HEK293T (cell line): ENCODE data around the gene NHLRC2.

ENCODE experiments used
- ARNT ChIP-seq: fragments of 450-650 bp; IDR thresholded peaks from 2 replicates; pipeline ENCODE4 v1.6.1; 2017; ENCODE audit warnings: mild to moderate bottlenecking
- FOXK2 ChIP-seq: fragments of 450-650 bp; IDR thresholded peaks from 2 replicates; pipeline ENCODE4 v1.6.1; 2016; ENCODE audit warnings: mild to moderate bottlenecking
- FOXM1 ChIP-seq: fragments of 450-650 bp; IDR thresholded peaks from 2 replicates; pipeline ENCODE4 v1.6.1; 2017; ENCODE audit warnings: mild to moderate bottlenecking, borderline replicate concordance
- HDGF ChIP-seq: fragments of 450-650 bp; IDR thresholded peaks from 2 replicates; pipeline ENCODE4 v1.6.1; 2017; ENCODE audit warnings: antibody characterized with exemption, borderline replicate concordance
- SP1 ChIP-seq: fragments of 450-650 bp; IDR thresholded peaks from 2 replicates; pipeline ENCODE4 v1.6.1; 2017
- SUZ12 ChIP-seq: fragments of 450-650 bp; IDR thresholded peaks from 2 replicates; pipeline ENCODE4 v1.6.1; 2016; ENCODE audit warnings: mild to moderate bottlenecking

GRCh38 chr10:113854013-113854760, at the start of gene NHLRC2, which contains the start of gene DCLRE1A:
- TF ChIP-seq ARNT, result no peak
- no peak for TF ChIP-seq SUZ12
- TF ChIP-seq HDGF, result no peak
- no peak for TF ChIP-seq FOXK2
- no peak for TF ChIP-seq SP1
- TF ChIP-seq FOXM1, result no peak
